Small intestine (tissue), 7 donors: ENCODE results near the gene TCP10L. TPM values are rescaled to one million over a fixed set of nuclear protein-coding genes. Genes with fewer than 3 reads are reported as not detected.
"Not testable (repeated sequence)": the region's sequence is repeated elsewhere in the genome, so short reads cannot be mapped to it uniquely, and the experiment has no call there.

Source experiments
- DNase-seq, 2 donors: peaks; one replicate each; pipeline versions ENCODE4 v3.0.0 to v3.0.0-alpha.2; 2013
- FAIRE-seq: peaks from 2 replicates; lab custom pipeline; 2012; peaks lifted over from hg19 to GRCh38; lab: Jason Lieb, UNC
- H3K27ac ChIP-seq, 3 donors: one replicate each; pipeline ENCODE4 v1.5.1; 2013; ENCODE audit warnings: low read length in 2 of 3, mild to moderate bottlenecking in 2 of 3, control low read depth in 1 of 3, inconsistent platforms in 1 of 3, low read depth in 1 of 3, moderate library complexity in 1 of 3
- H3K27me3 ChIP-seq, 3 donors: one replicate each; pipeline ENCODE4 v1.6.1; 2013; ENCODE audit warnings: low read length in 3 of 3, inconsistent platforms in 1 of 3; ENCODE audit not compliant: control insufficient read depth in 3 of 3, insufficient read depth in 3 of 3
- H3K36me3 ChIP-seq, 3 donors: one replicate each; pipeline ENCODE4 v1.6.1; 2013; ENCODE audit warnings: low read length in 3 of 3, inconsistent platforms in 1 of 3, low read depth in 1 of 3, mild to moderate bottlenecking in 1 of 3, moderate library complexity in 1 of 3; ENCODE audit not compliant: control insufficient read depth in 3 of 3, insufficient read depth in 2 of 3
- H3K4me1 ChIP-seq, 3 donors: one replicate each; pipeline ENCODE4 v1.6.1; 2013; ENCODE audit warnings: low read length in 2 of 3, inconsistent platforms in 1 of 3, low read depth in 1 of 3, mild to moderate bottlenecking in 1 of 3, moderate library complexity in 1 of 3; ENCODE audit not compliant: control insufficient read depth in 3 of 3, insufficient read depth in 2 of 3
- H3K4me3 ChIP-seq, 3 donors: one replicate each; pipeline ENCODE4 v1.5.1; 2013; ENCODE audit warnings: low read length in 3 of 3, control low read depth in 1 of 3, inconsistent platforms in 1 of 3, low read depth in 1 of 3, mild to moderate bottlenecking in 1 of 3, moderate library complexity in 1 of 3
- H3K9me3 ChIP-seq, 2 donors: one replicate each; pipeline ENCODE4 v1.6.1; 2013; ENCODE audit warnings: low read depth in 1 of 2, low read length in 1 of 2; ENCODE audit not compliant: control insufficient read depth in 2 of 2, insufficient read depth in 1 of 2
- WGBS, 3 donors: extraction: QIAGEN DNeasy Blood & Tissue Kit; methylation state at CpG; one replicate each; pipeline ENCODE4 v1.1.7; 2013; 5-methylcytosine and 5-hydroxymethylcytosine counted together
- polyA plus RNA-seq, 4 donors: library from polyadenylated mRNA; stranded (reverse) in 3 of 4; unstranded in 1 of 4; fragments of 200-250 nt in 3 of 4; fragments of 120-200 nt in 1 of 4; gene quantifications; one replicate each; pipeline versions ENCODE4 v1.2.1 to v1.2.3, GENCODE V29; 2013
- donor health status: healthy with polysubstance abuse.
- donor health status: control.
- donor health status: control.
- donor health status: Bipolar disorder and iron deficiency.
- donor health status: healthy.

Gene TCP10L
- polyA plus RNA-seq, 4 donors: 0.30 to 0.36 TPM; not detected in 2

DNA sequence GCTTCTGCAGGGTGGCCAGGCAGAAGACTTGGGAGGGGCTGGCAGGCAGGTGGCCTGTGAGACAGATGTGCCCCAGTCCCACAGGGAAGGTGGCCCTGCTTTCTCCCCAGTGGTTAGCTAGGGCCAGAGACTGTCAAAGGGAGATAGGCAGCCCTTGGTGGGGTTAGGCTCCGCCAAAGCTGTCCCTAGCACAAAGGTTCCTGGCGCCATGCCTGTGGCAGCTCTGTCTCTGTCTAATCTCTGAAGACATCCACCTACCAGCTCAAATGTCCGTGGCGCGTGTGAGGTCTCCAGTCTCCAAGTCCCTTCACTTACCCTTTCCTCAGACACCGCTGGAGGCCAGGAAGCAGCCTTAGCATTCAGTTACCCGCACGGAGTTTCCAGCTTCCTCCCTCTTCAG lies 17.7 kb downstream of the TCP10L start:
- Histone ChIP-seq H3K4me3 (no peak overlapping the region), H3K4me1 (no peaks in the 10 kb centered on the region), H3K9me3 (no peaks in the 10 kb centered on the region), H3K36me3 (no peaks in the 10 kb centered on the region), H3K27ac (no peak overlapping the region), H3K27me3 (no peaks in the 10 kb centered on the region)
- WGBS, 3 donors: 96 to 98% (median 97%) methylated on average over 8 of the region's 8 CpGs
- DNase-seq (no peak), FAIRE-seq (no peak)

DNA sequence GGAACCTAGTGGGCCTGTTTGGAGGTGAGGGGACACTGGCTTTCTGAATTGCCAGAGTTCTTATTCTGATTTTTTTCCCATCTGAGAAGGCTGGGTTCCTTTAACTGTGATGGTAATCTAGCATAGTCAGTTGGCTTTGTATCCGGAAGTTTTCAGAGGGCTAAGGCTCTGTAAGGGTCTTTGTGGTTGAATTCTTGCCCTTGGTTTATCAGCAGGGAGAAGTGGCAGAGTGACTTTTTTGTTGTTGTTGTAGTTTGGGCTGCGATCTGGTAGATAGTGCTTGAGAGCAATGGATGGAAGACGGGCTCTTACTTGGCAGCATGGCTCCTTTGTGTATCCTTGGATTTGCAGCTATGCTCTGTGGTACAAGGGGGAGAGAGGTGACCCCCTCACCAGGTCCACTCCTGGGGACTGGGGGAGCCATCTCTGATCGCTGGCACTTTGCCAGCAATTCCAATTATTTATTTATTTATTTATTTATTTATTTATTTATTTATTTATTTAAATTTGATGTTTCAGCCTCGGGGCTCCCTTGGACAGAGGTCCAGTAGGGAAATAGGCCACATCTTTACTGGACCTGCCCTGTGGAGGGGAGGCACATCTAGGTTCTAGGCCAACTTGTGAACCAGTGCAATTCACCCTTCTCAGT lies 18.5 kb downstream of the TCP10L start:
- Histone ChIP-seq H3K4me3 (no peak overlapping the region), H3K27me3 (no peaks in the 10 kb centered on the region), H3K27ac (no peak overlapping the region), H3K4me1 (no peaks in the 10 kb centered on the region), H3K9me3 (no peaks in the 10 kb centered on the region), H3K36me3 (no peaks in the 10 kb centered on the region)
- FAIRE-seq (no peak), DNase-seq (no peak)
- WGBS, 3 donors: 82 to 91% (median 89%) methylated on average over 5 of the region's 5 CpGs

DNA sequence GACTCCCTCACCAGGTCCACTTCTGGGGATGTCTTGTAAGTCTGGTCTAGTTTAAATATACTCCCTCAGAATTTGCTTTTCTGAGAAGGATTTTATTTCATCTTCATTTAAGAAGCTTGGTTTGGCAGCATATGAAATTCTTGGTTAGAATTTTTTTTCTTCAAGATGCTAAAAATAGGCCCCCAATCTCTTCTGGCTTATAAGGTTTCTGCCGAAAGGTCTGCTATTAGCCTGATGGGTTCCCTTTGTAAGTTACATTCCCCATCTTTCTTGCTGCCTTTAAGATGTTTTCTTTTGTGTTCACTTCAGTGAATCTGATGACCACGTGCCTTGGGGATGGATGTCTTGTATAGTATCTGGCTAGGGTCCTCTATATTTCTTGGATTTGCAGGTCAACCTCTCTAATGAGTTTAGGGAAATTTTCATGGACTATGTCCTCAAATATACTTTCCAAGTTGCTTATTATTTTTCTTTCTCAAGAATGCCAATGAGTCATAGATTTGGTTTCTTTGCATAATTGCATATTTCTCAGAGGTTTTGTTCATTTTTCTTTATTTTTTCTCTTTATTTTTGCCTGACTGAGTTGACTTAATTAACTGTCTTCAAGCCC lies 19.4 kb downstream of the TCP10L start:
- H3K4me1 ChIP-seq: no peaks in the 10 kb centered on the region
- FAIRE-seq (no peak), DNase-seq (no peak)
- no peaks in the 10 kb centered on the region for H3K27me3 ChIP-seq
- H3K36me3 ChIP-seq: no peaks in the 10 kb centered on the region
- no peak overlapping the region for H3K4me3 ChIP-seq
- whole genome bisulfite sequencing, 3 donors: 92 to 93% (median 93%) methylated on average over 2 of the region's 2 CpGs
- H3K27ac ChIP-seq: no peak overlapping the region
- no peaks in the 10 kb centered on the region for H3K9me3 ChIP-seq

DNA sequence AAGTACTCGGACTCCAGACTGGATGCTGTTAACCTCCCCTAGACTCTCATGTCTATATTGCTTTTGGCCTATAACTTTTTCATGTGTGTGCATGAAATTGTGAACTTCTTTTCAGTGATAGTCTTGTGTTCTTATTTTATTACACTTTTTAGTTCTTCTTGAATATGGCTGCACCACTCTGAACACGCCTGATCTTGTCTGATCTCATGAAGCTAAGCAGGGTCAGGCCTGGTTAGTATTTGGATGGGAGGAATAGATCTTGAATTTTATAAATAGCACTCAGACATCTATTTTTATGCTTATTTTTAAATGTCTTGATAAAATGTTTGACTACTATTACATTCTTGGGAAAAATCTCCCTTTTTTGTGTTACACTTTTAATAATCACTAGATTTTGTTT lies 22.4 kb downstream of the TCP10L start:
- 84 to 92% (median 91%) methylated on average over 2 of the region's 2 CpGs for WGBS, 3 donors
- DNase-seq (no peak), FAIRE-seq (no peak)
- H3K4me3 ChIP-seq: no peak overlapping the region
- no peaks in the 10 kb centered on the region for H3K27me3 ChIP-seq
- no peaks in the 10 kb centered on the region for H3K36me3 ChIP-seq
- no peaks in the 10 kb centered on the region for H3K4me1 ChIP-seq
- no peak overlapping the region for H3K27ac ChIP-seq
- H3K9me3 ChIP-seq: no peaks in the 10 kb centered on the region

DNA sequence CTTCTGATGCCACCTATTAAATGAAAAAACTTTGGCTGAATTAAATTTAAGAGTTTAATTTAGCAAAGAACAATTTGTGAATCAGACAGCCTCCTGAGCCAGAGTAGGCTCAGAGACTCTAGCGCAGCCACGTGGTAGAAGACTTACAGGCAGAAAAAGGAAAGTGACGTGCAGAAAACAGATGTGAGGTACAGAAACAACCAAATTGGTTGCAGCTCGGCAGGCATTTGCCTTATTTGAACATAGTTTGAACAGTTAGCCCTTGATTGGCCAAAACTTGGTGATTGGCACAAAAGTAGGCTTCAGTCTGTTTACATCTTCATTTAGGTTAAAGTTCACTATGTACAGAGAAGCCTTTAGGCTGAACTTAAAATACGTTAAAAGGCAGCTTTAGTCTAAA lies 22.9 kb downstream of the TCP10L start:
- WGBS, 3 donors: 54 to 77% (median 71%) methylated on average over 5 of the region's 5 CpGs

DNA sequence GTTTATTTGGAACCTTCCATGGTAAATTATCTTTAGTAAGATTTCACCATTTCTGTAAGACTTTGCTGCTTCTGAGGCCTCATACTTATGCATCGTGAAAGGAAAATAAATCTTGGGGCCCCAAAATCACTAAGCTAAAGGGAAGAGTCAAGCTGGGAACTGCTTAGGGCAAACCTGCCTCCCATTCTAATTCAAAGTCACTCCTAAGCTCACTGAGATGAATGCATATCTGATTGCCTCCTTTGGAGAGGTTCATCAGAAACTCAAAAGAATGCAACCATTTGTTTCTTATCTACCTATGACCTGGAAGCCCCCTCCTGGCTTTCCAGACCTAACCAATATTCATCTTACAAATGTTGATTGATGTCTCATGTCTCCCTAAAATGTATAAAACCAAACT lies 23.8 kb downstream of the TCP10L start:
- H3K27ac ChIP-seq, H3K4me1 ChIP-seq, H3K4me3 ChIP-seq, H3K9me3 ChIP-seq, H3K27me3 ChIP-seq, FAIRE-seq, H3K36me3 ChIP-seq, DNase-seq: not testable (repeated sequence)
- 85 to 96% (median 93%) methylated on average over 1 of the region's 1 CpG for WGBS, 3 donors

More for the DNA sequence above, 22.9 kb downstream of the TCP10L start:
- H3K27ac ChIP-seq: no peak overlapping the region
- H3K9me3 ChIP-seq: no peaks in the 10 kb centered on the region
- DNase-seq (peak in 1 of 2 donors; percentile 10), FAIRE-seq (no peak)
- H3K27me3 ChIP-seq: no peaks in the 10 kb centered on the region
- H3K4me1 ChIP-seq: no peaks in the 10 kb centered on the region
- no peaks in the 10 kb centered on the region for H3K36me3 ChIP-seq
- H3K4me3 ChIP-seq: no peak overlapping the region

DNA sequence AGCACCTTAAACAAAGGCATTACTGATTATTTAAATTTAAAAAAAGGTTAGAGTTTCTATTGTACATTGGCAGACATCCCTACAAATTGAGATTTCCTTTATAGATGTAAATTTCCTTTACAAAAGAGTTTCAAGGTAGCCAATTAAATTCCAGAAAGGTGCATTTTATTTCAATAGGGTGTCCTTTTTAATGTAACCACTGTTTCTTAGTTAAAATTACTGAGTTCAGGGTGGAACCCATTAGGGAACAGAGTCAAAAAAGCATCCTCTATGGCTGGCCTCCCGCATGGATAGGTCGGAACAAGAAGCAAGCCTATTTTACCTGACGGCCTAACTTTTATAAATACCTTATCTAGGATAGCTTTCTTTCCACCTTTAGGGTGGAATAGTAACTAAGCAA lies 24.4 kb downstream of the TCP10L start:
- DNase-seq (no peak), FAIRE-seq (no peak)
- Histone ChIP-seq H3K9me3 (no peaks in the 10 kb centered on the region), H3K36me3 (no peaks in the 10 kb centered on the region), H3K4me1 (no peaks in the 10 kb centered on the region), H3K4me3 (no peak overlapping the region), H3K27me3 (no peaks in the 10 kb centered on the region), H3K27ac (no peak overlapping the region)
- WGBS, 3 donors: 89 to 97% (median 95%) methylated on average over 3 of the region's 3 CpGs

DNA sequence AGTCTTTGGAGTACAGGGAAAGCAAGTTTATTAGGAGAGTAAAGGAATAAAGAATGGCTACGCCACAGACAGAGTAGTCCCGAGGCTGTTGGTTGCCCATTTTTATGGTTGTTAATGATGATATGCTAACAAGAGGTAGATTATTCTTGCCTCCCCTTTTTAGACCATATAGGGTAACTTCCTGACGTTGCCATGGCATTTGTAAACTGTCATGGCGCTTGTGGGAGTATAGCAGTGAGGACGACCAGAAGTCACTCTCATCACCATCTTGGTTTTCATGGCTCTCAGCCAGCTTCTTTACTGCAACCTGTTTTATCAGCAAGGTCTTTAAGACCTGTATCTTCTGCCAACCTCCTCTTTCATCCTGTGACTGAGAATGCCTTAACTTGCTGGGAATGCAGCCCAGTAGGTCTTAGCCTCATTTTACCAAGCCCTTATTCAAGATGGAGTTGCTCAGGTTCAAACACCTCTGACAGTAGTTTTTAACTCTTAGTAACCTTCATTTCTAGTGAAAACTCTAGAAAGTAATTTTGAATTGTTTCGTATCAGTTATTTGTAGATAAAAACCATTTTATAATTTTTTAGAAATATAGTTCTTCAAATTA lies 26.2 kb downstream of the TCP10L start:
- H3K9me3 ChIP-seq: no peaks in the 10 kb centered on the region
- no peak overlapping the region for H3K27ac ChIP-seq
- H3K36me3 ChIP-seq: no peaks in the 10 kb centered on the region
- no peak overlapping the region for H3K4me3 ChIP-seq
- WGBS, 3 donors: 77 to 84% (median 78%) methylated on average over 6 of the region's 6 CpGs
- DNase-seq: no peak
- peak; percentile 47 for FAIRE-seq
- H3K27me3 ChIP-seq: no peaks in the 10 kb centered on the region
- no peaks in the 10 kb centered on the region for H3K4me1 ChIP-seq
